HCT116 (cell line): ENCODE measurements around the gene RNF217. TPM values are rescaled to one million over a fixed set of nuclear protein-coding genes. Genes with fewer than 3 reads are reported as not detected.

Experiments used
- ATAC-seq: fragments of 200-7000 bp; cut with Tn5 transposase; 2 replicates; pipeline ENCODE4 v1.9.1; 2020; ENCODE audit warnings: mild to moderate bottlenecking, moderate library complexity
- BruUV-seq: library from RNA; stranded (reverse); fragments of 400-500 nt; replicated peaks from 2 replicates; lab custom pipeline; 2021; lab: Mats Ljungman, UMichigan
- CTCF ChIA-PET: fragments of 300-600 bp; sonication (Branson Sonifier 250); formaldehyde crosslinking; loops from one replicate; lab custom pipeline; 2021; ENCODE audit warnings: antibody characterized with exemption; lab: Charles Lee
- POLR2A ChIA-PET: fragments of 300-600, 350-600 bp; sonication (Branson Sonifier 250); formaldehyde crosslinking; loops from one replicate; lab custom pipeline; 2021; ENCODE audit warnings: antibody characterized with exemption; lab: Charles Lee
- RAD21 ChIA-PET, 2 experiments: fragments of 300-600 bp; sonication (Branson Sonifier 250); formaldehyde crosslinking; loops; one replicate each; lab custom pipeline; 2023; ENCODE audit warnings: low total read pairs in 2 of 2; ENCODE audit not compliant: uncharacterized antibody in 2 of 2, unreplicated experiment in 2 of 2, low non-redundant PET in 1 of 2; lab: Charles Lee
- DNase-seq: peaks from one replicate; pipeline ENCODE4 v3.0.0-alpha.2; 2010; ENCODE audit warnings: low read depth, low spot score
- H2AFZ ChIP-seq: fragments of 200-600 bp; shearing (Covaris generic), sonication (generic); 2 replicates; pipeline ENCODE4 v1.6.1; 2017; ENCODE audit warnings: low read depth, mixed run types, mixed read lengths, antibody characterized with exemption, low read length; ENCODE audit not compliant: poor library complexity, severe bottlenecking
- H3K27ac ChIP-seq: 2 replicates; pipeline ENCODE4 v1.5.1; 2012; ENCODE audit warnings: low read depth, low read length
- H3K27me3 ChIP-seq: fragments of 200-600 bp; sonication (generic); 2 replicates; pipeline ENCODE4 v1.6.1; 2016; ENCODE audit warnings: mixed run types, low read length, mixed read lengths; ENCODE audit not compliant: insufficient read depth
- H3K36me3 ChIP-seq, 2 experiments: fragments of 200-500 bp in 1 of 2; fragments of 200-600 bp in 1 of 2; sonication (Bioruptor generic) in 1 of 2; sonication (generic) in 1 of 2; 2 replicates each; pipeline versions ENCODE4 v1.5.1 to v1.6.1; 2014 to 2016; ENCODE audit warnings: low read length in 2 of 2, inconsistent platforms in 1 of 2, mixed read lengths in 1 of 2, mixed run types in 1 of 2; ENCODE audit not compliant: insufficient read depth in 2 of 2, control insufficient read depth in 1 of 2
- H3K4me1 ChIP-seq, 2 experiments: fragments of 200-600 bp in 1 of 2; sonication (generic) in 1 of 2; 2 replicates each; pipeline versions ENCODE4 v1.5.1 to v1.6.1; 2012 to 2017; ENCODE audit warnings: low read length in 2 of 2, inconsistent platforms in 1 of 2, mild to moderate bottlenecking in 1 of 2, mixed read lengths in 1 of 2, mixed run types in 1 of 2, moderate library complexity in 1 of 2; ENCODE audit not compliant: insufficient read depth in 2 of 2, control insufficient read depth in 1 of 2
- H3K4me2 ChIP-seq: fragments of 200-600 bp; sonication (generic); 2 replicates; pipeline ENCODE4 v1.6.1; 2017; ENCODE audit warnings: mixed run types, low read length, mixed read lengths
- H3K4me3 ChIP-seq, 2 experiments: fragments of 200-600 bp in 1 of 2; sonication (generic) in 1 of 2; replicated peaks in 1 of 2; 2 replicates each; pipeline ENCODE4 v1.5.1; 2011 to 2016; ENCODE audit warnings: low read length in 2 of 2, control low read depth in 1 of 2, low read depth in 1 of 2, mild to moderate bottlenecking in 1 of 2, mixed read lengths in 1 of 2, mixed run types in 1 of 2
- H3K79me2 ChIP-seq: fragments of 200-600 bp; sonication (generic); 2 replicates; pipeline ENCODE4 v1.6.1; 2017; ENCODE audit warnings: mild to moderate bottlenecking, mixed run types, low read length, moderate library complexity, mixed read lengths; ENCODE audit not compliant: insufficient read depth
- H3K9ac ChIP-seq: fragments of 200-600 bp; sonication (generic); 2 replicates; pipeline ENCODE4 v1.6.1; 2016; ENCODE audit warnings: low read length, mixed read lengths
- H3K9me2 ChIP-seq: fragments of 200-600 bp; sonication (generic), shearing (Covaris generic); 2 replicates; pipeline ENCODE4 v1.6.1; 2017; ENCODE audit warnings: mixed run types, mild to moderate bottlenecking, moderate library complexity; ENCODE audit not compliant: insufficient read depth
- H3K9me3 ChIP-seq, 2 experiments: fragments of 200-500 bp in 1 of 2; fragments of 200-600 bp in 1 of 2; sonication (Bioruptor generic) in 1 of 2; sonication (generic) in 1 of 2; 2 replicates each; pipeline ENCODE4 v1.6.1; 2014 to 2017; ENCODE audit warnings: low read length in 2 of 2, mixed read lengths in 2 of 2, inconsistent platforms in 1 of 2, low read depth in 1 of 2, mild to moderate bottlenecking in 1 of 2, mixed run types in 1 of 2, moderate library complexity in 1 of 2; ENCODE audit not compliant: control insufficient read depth in 1 of 2, insufficient read depth in 1 of 2
- H4K20me1 ChIP-seq: fragments of 200-600 bp; sonication (generic), shearing (Covaris generic); 2 replicates; pipeline ENCODE4 v1.6.1; 2017; ENCODE audit warnings: mixed run types, mild to moderate bottlenecking, moderate library complexity; ENCODE audit not compliant: insufficient read depth
- CBX3 ChIP-seq: IDR thresholded peaks from 2 replicates; pipeline ENCODE4 v1.6.1; 2012; ENCODE audit warnings: low read depth
- CTCF ChIP-seq, 3 experiments: fragments of 200-600 bp in 1 of 3; sonication (generic) in 1 of 3; IDR thresholded peaks in 2 of 3; conservative IDR thresholded peaks in 1 of 3; 2 replicates each; pipeline ENCODE4 v1.5.1; 2012 to 2017; ENCODE audit warnings: low read depth in 2 of 3, low read length in 2 of 3, antibody characterized with exemption in 1 of 3, borderline replicate concordance in 1 of 3, control low read depth in 1 of 3, mild to moderate bottlenecking in 1 of 3, mixed read lengths in 1 of 3, mixed run types in 1 of 3, moderate library complexity in 1 of 3; ENCODE audit not compliant: insufficient read depth in 1 of 3
- FOSL1 ChIP-seq: IDR thresholded peaks from 2 replicates; pipeline ENCODE4 v1.6.1; 2012; ENCODE audit warnings: low read depth
- JUND ChIP-seq: IDR thresholded peaks from 2 replicates; pipeline ENCODE4 v1.6.1; 2012
- POLR2AphosphoS5 ChIP-seq: IDR thresholded peaks from 2 replicates; pipeline ENCODE4 v1.6.1; 2011; ENCODE audit warnings: mild to moderate bottlenecking, low read depth, low read length, moderate library complexity
- REST ChIP-seq: IDR thresholded peaks from 2 replicates; pipeline ENCODE4 v1.6.1; 2012; ENCODE audit warnings: low read depth
- YY1 ChIP-seq: IDR thresholded peaks from 2 replicates; pipeline ENCODE4 v1.6.1; 2011; ENCODE audit warnings: low read length, low read depth, moderate library complexity, mild to moderate bottlenecking; ENCODE audit not compliant: insufficient replicate concordance; ENCODE audit errors: extremely low read depth
- intact Hi-C: fragments of 100-400 bp; cut with micrococcal nuclease; formaldehyde crosslinking; loops from 2 replicates; pipeline ENCODE4 v1.10.0; 2022
- total RNA-seq: library from RNA; stranded (reverse); gene quantifications from one replicate; pipeline ENCODE4 v1.2.1, GENCODE V29; 2021; ENCODE audit not compliant: unreplicated experiment

Gene RNF217
- total RNA-seq, 1 experiment from 2014 or later = 20.4 TPM

DNA sequence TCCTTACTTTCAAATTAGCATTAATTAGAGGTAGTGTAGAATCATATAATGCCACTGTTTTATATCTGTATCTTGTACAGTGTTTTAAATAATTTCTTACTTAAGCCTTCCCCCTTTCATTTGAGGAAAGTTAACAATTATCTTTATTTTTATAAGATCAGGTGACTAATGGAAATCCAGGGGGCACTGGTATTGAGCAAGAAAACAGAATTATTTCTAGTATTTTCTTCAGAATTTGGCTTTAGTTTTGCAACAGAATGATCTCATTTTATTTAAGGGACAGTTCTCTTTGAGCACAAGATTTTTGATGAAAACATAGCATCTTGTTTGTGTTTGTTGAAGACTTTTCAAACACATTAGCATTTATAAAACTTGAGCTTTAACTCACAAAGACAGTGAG, 55.9 kb downstream of the RNF217 start (continued):
- TF ChIP-seq YY1 (no peak), POLR2AphosphoS5 (no peak), FOSL1 (no peak)

DNA sequence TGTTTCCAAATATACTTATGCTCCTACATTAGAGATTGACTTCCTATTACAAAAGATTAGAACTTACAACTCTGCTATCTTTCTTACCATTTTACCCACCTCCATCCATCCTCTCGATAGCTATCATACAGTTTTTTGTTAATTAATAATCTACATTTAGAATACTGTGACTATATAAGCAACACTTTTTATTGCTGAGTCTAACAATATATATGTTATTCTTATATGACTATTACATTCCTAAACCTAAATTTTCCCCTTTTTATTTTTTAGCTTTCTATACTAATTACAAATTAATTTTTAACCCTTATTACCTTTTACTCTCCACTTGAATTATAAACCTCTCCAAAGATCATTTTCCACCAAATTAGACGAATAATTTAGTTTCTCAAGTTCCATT, 57.0 kb downstream of the RNF217 start:
- H3K79me2 ChIP-seq = no peaks in the 10 kb centered on the region; the same call in 1 of the 2 replicates
- ATAC-seq (no peak), DNase-seq (no peak)
- ChIA-PET CTCF (no interaction called here), POLR2A (no interaction called here), RAD21 (no interaction called here)
- H3K27ac ChIP-seq = no peak overlapping the region
- intact Hi-C loops = no loop called here
- no peak overlapping the region for H3K4me3 ChIP-seq
- H3K9ac ChIP-seq = no peak overlapping the region
- H3K4me1 ChIP-seq = no peaks in the 10 kb centered on the region
- H3K9me3 ChIP-seq = no peaks in the 10 kb centered on the region
- H3K36me3 ChIP-seq = no peaks in the 10 kb centered on the region
- TF ChIP-seq CTCF (IDR thresholded peaks at IDR 0.05 in 2 of 3, conservative IDR thresholded peaks at IDR 0.05 in 1 of 3; ENCODE audit: borderline replicate concordance in 1 of 3, insufficient read depth in 1 of 3, low read depth in 2 of 3, low read length in 2 of 3) (no peak), POLR2AphosphoS5 (no peak), CBX3 (no peak)
- H4K20me1 ChIP-seq = no peaks in the 10 kb centered on the region
- BruUV-seq = no TSS peak
- H2AFZ ChIP-seq = no peak overlapping the region
- no peak overlapping the region for H3K4me2 ChIP-seq
- H3K9me2 ChIP-seq = no peaks in the 10 kb centered on the region
- H3K27me3 ChIP-seq = no peaks in the 10 kb centered on the region

DNA sequence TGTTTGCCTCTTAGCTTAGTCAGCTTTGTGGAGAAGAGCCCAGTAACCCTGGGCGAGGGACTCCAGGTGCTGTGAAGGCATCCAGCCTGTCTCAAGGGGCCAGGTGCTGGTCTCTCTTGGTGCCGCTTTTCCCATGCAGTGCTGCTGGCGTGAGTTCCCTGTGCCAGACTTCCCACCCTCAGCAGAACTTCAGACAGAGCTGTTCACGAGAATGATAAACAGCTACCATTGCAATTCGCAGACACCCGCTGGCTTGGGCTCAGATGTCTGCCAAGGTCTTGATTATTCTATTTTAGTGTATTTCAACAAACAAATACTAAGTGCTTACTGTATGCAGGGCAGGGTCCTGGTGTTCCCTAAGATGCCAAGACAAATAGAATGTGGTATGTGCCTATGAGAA, 57.7 kb downstream of the RNF217 start:
- Histone ChIP-seq H3K27me3 (no peaks in the 10 kb centered on the region), H3K36me3 (no peaks in the 10 kb centered on the region), H3K9ac (no peak overlapping the region), H3K4me2 (no peak overlapping the region), H3K4me1 (no peaks in the 10 kb centered on the region), H2AFZ (no peak overlapping the region), H3K79me2 (no peaks in the 10 kb centered on the region; the same call in 1 of the 2 replicates), H3K4me3 (no peak overlapping the region), H3K9me3 (no peaks in the 10 kb centered on the region), H3K27ac (no peak overlapping the region), H3K9me2 (no peaks in the 10 kb centered on the region), H4K20me1 (no peaks in the 10 kb centered on the region)
- RAD21 ChIA-PET = no interaction called here
- DNase-seq = no peak
- TF ChIP-seq JUND (no peak), YY1 (no peak), REST (no peak)
- CTCF ChIA-PET = no interaction called here
- no TSS peak for BruUV-seq
- no peak for ATAC-seq
- POLR2A ChIA-PET = no interaction called here
- intact Hi-C loops = no loop called here
